K562 (cell line): Measurements from ENCODE around the gene ZBP1. TPM values are rescaled to one million over a fixed set of nuclear protein-coding genes. Genes with fewer than 3 reads are reported as not detected.
A peak's percentile ranks its signal among the peaks of the same experiment; 100 is the strongest.

Experiments used
- ATAC-seq: fragments of 200-7000 bp; cut with Tn5 transposase; 3 replicates; pipeline ENCODE4 v1.9.1; 2020; ENCODE audit warnings: moderate library complexity
- BruUV-seq: library from RNA; stranded (reverse); fragments of 400-500 nt; replicated peaks from 2 replicates; lab custom pipeline; 2021; lab: Mats Ljungman, UMichigan
- CTCF ChIA-PET: fragments of 300-600 bp; formaldehyde crosslinking; extraction: SDS; loops from one replicate; lab custom pipeline; 2021; ENCODE audit warnings: low intra/inter-chr PET ratio; lab: Yijun Ruan, JAX
- POLR2A ChIA-PET: fragments of 300-600, 350-650 bp; sonication (Branson Sonifier 250); formaldehyde crosslinking; extraction: SDS; loops from one replicate; lab custom pipeline; 2021; ENCODE audit warnings: antibody characterized with exemption, inconsistent platforms; lab: Yijun Ruan, JAX
- DNase-seq, 4 experiments: peaks; one replicate each; pipeline versions ENCODE4 v3.0.0 to v3.0.0-alpha.2; 2011 to 2018; ENCODE audit warnings: low spot score in 3 of 4, mixed read lengths in 3 of 4; ENCODE audit errors: extremely low read depth in 1 of 4
- FAIRE-seq: peaks from 2 replicates; lab custom pipeline; 2011; peaks lifted over from hg19 to GRCh38; lab: Jason Lieb, UNC
- H2AFZ ChIP-seq: 2 replicates; pipeline ENCODE4 v1.6.0; 2011; ENCODE audit warnings: low read depth, low read length, control low read depth, inconsistent platforms
- H3K27ac ChIP-seq: fragments of 200-600 bp; 3 replicates; pipeline ENCODE4 v1.8.0; 2011; ENCODE audit warnings: low read depth, mild to moderate bottlenecking, control low read depth, inconsistent platforms, low read length, moderate library complexity, mixed read lengths; ENCODE audit errors: extremely low read depth
- H3K27me3 ChIP-seq, 2 experiments: fragments of 300-600 bp in 1 of 2; 2 replicates in 1 of 2; 3 replicates in 1 of 2; pipeline versions ENCODE4 v1.6.0 to v1.8.0; 2011; ENCODE audit warnings: inconsistent platforms in 2 of 2, low read length in 2 of 2, mild to moderate bottlenecking in 1 of 2, mixed read lengths in 1 of 2, moderate library complexity in 1 of 2; ENCODE audit not compliant: control insufficient read depth in 2 of 2, insufficient read depth in 2 of 2
- H3K36me3 ChIP-seq: fragments of 300-600 bp; 3 replicates; pipeline ENCODE4 v1.8.0; 2011; ENCODE audit warnings: mild to moderate bottlenecking, low read length, inconsistent platforms; ENCODE audit not compliant: control insufficient read depth, insufficient read depth
- H3K4me1 ChIP-seq, 2 experiments: fragments of 200-600 bp in 1 of 2; replicated peaks in 1 of 2; 2 replicates in 1 of 2; 3 replicates in 1 of 2; pipeline versions ENCODE4 v1.5.1 to v1.8.0; 2011; ENCODE audit warnings: inconsistent platforms in 2 of 2, low read length in 2 of 2, mild to moderate bottlenecking in 1 of 2, mixed read lengths in 1 of 2, moderate library complexity in 1 of 2; ENCODE audit not compliant: control insufficient read depth in 2 of 2, insufficient read depth in 2 of 2
- H3K4me2 ChIP-seq: 2 replicates; pipeline ENCODE4 v1.6.1; 2011; ENCODE audit warnings: low read length, control low read depth, inconsistent platforms, mixed read lengths; ENCODE audit not compliant: insufficient read depth
- H3K4me3 ChIP-seq: fragments of 200-600 bp; sonication (generic), shearing (Covaris generic); 2 replicates; pipeline ENCODE4 v1.5.1; 2016; ENCODE audit warnings: control low read depth, inconsistent platforms
- H3K79me2 ChIP-seq: fragments of 200-600 bp; 3 replicates; pipeline ENCODE4 v1.8.0; 2011; ENCODE audit warnings: low read length, inconsistent platforms; ENCODE audit not compliant: control insufficient read depth, insufficient read depth
- H3K9ac ChIP-seq, 2 experiments: 2 replicates each; pipeline versions ENCODE4 v1.6.0 to v1.6.1; 2011; ENCODE audit warnings: low read depth in 2 of 2, low read length in 2 of 2, control low read depth in 1 of 2, inconsistent platforms in 1 of 2, mild to moderate bottlenecking in 1 of 2, mixed read lengths in 1 of 2; ENCODE audit not compliant: insufficient read depth in 1 of 2
- H3K9me1 ChIP-seq: one replicate; pipeline ENCODE4 v1.6.0; 2011; ENCODE audit warnings: inconsistent platforms, mild to moderate bottlenecking, low read length, moderate library complexity; ENCODE audit not compliant: control insufficient read depth, insufficient read depth
- H3K9me3 ChIP-seq: replicated peaks from 2 replicates; pipeline ENCODE4 v1.5.1; 2011; ENCODE audit warnings: low read depth, low read length, inconsistent platforms; ENCODE audit not compliant: control insufficient read depth, insufficient read depth
- H4K20me1 ChIP-seq: replicated peaks from 2 replicates; pipeline ENCODE4 v1.6.1; 2011; ENCODE audit warnings: low read length, inconsistent platforms, mixed read lengths; ENCODE audit not compliant: control insufficient read depth, insufficient read depth
- CC2D1A ChIP-seq: fragments of 450-650 bp; IDR thresholded peaks from 2 replicates; pipeline ENCODE4 v1.6.1; 2017; ENCODE audit warnings: mild to moderate bottlenecking
- NR2F6 ChIP-seq: fragments of 450-650 bp; formaldehyde crosslinking; IDR thresholded peaks from 2 replicates; pipeline ENCODE4 v1.4.0; 2020; ENCODE audit warnings: mild to moderate bottlenecking
- SPI1 ChIP-seq: IDR thresholded peaks from 2 replicates; pipeline ENCODE4 v1.6.1; 2011; ENCODE audit warnings: low read depth, low read length, control low read depth, borderline replicate concordance
- TFAM ChIP-seq: fragments of 250-450 bp; sonication (Bioruptor Pico); conservative IDR thresholded peaks from 2 replicates; pipeline ENCODE4 v1.5.0; 2021; ENCODE audit warnings: mild to moderate bottlenecking, moderate library complexity
- WGBS: fragments of 100-300 bp; shearing (Covaris generic); methylation state at CpG from one replicate; pipeline ENCODE4 v1.1.6; 2016; ENCODE audit warnings: low coverage, mixed read lengths; ENCODE audit not compliant: insufficient coverage; ENCODE audit errors: missing lambda C conversion rate; 5-methylcytosine and 5-hydroxymethylcytosine counted together
- in situ Hi-C: fragments of 300-500 bp; cut with MboI; formaldehyde crosslinking; loops from 4 replicates; pipeline ENCODE4 v1.15.0; 2018; ENCODE audit warnings: inconsistent platforms, mixed read lengths
- intact Hi-C: fragments of 100-400 bp; cut with micrococcal nuclease; formaldehyde crosslinking; loops from 2 replicates; pipeline ENCODE4 v1.14.2; 2022
- polyA plus RNA-seq, 8 experiments: library from polyadenylated mRNA; depleted of rRNA in 4 of 8; stranded (reverse) in 5 of 8; unstranded in 3 of 8; fragments of >200 nt; fragmentation: Nextera tagmentation in 2 of 8; fragmentation: Illumina TruSeq in 1 of 8; extraction: Ambion mirVana in 2 of 8; extraction: Trizol in 1 of 8; gene quantifications; 2 replicates each; pipeline versions ENCODE4 v1.2.1 to v1.2.3, GENCODE V29; 2011 to 2014; ENCODE audit warnings: inconsistent platforms in 1 of 8, missing spikeins in 1 of 8
- total RNA-seq, 7 experiments: library from RNA; depleted of rRNA in 6 of 7; stranded (reverse); fragments of >200 nt in 6 of 7; fragmentation: Illumina TruSeq in 2 of 7; extraction: Trizol in 2 of 7; gene quantifications; 2 replicates each; pipeline versions ENCODE4 v1.2.1 to v1.2.3, GENCODE V29; 2011 to 2021; ENCODE audit warnings: low replicate concordance in 1 of 7
- TF ChIP-seq, protein P1 (sequence below): fragments of 250-450 bp; sonication (Bioruptor Pico); IDR thresholded peaks from 2 replicates; pipeline ENCODE4 v1.8.0; 2022; ENCODE audit warnings: inconsistent platforms, mild to moderate bottlenecking, moderate library complexity, borderline replicate concordance

The ZBP1 gene
- total and polyA plus RNA-seq, 9 of the 15 experiments (the other 6 are each of a cell fraction or from before 2014, with no cell fraction given): not detected

DNA sequence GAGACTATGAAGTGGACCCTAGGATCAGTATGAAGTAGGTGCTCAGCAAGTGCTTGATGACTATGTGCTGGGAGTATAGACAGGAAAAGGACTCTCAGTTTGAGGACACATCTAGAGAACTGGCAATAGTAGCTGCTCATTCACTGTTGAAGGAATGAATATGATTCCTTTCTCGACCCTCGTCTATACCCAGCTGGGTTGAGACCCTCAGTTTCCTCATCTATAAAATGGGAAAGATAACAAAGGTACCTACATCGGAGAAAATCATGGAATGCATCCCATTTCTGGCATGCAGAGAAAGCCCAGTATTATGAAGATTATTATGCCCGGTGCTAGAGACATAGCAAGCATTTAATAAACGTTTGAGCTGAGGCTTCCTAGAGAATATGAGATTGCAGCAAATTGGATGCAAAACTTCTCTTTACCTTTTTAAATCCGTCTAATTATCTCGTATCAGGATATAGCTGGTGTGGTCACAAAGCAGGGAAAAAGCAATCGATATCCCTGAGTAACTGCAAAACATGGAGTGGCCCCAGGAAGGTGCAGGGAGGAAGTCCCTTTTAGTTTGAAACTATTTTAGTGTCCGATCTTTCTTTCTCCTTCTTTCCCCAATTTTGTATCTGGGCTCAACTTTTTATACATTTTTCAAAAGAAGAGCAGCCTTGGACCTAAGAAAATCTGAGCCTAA lies 62.2 kb downstream of the ZBP1 start:
- DNase-seq: no peak
- Histone ChIP-seq H3K79me2 (no peaks in the 10 kb centered on the region), H4K20me1 (no peaks in the 10 kb centered on the region), H3K36me3 (no peaks in the 10 kb centered on the region), H3K9me1 (no peaks in the 10 kb centered on the region), H3K9me3 (no peaks in the 10 kb centered on the region), H3K27ac (no peak overlapping the region), H3K4me3 (no peak overlapping the region), H2AFZ (peak overlapping the region; percentile 88), H3K9ac (no peak overlapping the region), H3K27me3 (no peaks in the 10 kb centered on the region), H3K4me2 (0 out of 2 replicates have a peak overlapping the region, but pooled peaks have one; percentile 50), H3K4me1 (peaks cover 27 to 34% of the 10 kb centered on the region in 2 experiments)
- in situ Hi-C loops: no loop called here
- ATAC-seq: no peak
- ChIA-PET POLR2A (interaction anchor here (0.5 to 0.9 kb wide), 4 partner anchors 10 to 363 kb away, joined by 3 to 6 read pairs (median 4); no protein-coding TSS in a partner anchor), CTCF (no interaction called here)
- intact Hi-C loops: no loop called here
- no TSS peak for BruUV-seq
- TF ChIP-seq, protein P1, sequence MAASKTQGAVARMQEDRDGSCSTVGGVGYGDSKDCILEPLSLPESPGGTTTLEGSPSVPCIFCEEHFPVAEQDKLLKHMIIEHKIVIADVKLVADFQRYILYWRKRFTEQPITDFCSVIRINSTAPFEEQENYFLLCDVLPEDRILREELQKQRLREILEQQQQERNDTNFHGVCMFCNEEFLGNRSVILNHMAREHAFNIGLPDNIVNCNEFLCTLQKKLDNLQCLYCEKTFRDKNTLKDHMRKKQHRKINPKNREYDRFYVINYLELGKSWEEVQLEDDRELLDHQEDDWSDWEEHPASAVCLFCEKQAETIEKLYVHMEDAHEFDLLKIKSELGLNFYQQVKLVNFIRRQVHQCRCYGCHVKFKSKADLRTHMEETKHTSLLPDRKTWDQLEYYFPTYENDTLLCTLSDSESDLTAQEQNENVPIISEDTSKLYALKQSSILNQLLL: no peak
- TF ChIP-seq NR2F6 (CRISPR knock-in tag) (no peak), SPI1 (peak; percentile 45; the same call in 1 of the 2 replicates), CC2D1A (no peak), TFAM (CRISPR knock-in tag) (no peak)
- no peak for FAIRE-seq
- WGBS: 22% methylated on average over 9 of the region's 9 CpGs
